Stimulated activated CD8-positive, alpha-beta memory T cell treated with anti-CD3 and anti-CD28 coated beads, Interleukin-4, amount 100 ng/mL, for 4 hours (primary cell): ENCODE results near the gene RDH16.
A peak's percentile ranks its signal among the peaks of the same experiment; 100 is the strongest.
"Not testable (repeated sequence)": the region's sequence is repeated elsewhere in the genome, so short reads cannot be mapped to it uniquely, and the experiment has no call there.

Experiments used
- DNase-seq, 2 donors: peaks; one replicate each; pipeline ENCODE4 v3.0.0-alpha.2; 2020; ENCODE audit warnings: low read depth in 2 of 2, low spot score in 1 of 2

The RDH16 gene

DNA sequence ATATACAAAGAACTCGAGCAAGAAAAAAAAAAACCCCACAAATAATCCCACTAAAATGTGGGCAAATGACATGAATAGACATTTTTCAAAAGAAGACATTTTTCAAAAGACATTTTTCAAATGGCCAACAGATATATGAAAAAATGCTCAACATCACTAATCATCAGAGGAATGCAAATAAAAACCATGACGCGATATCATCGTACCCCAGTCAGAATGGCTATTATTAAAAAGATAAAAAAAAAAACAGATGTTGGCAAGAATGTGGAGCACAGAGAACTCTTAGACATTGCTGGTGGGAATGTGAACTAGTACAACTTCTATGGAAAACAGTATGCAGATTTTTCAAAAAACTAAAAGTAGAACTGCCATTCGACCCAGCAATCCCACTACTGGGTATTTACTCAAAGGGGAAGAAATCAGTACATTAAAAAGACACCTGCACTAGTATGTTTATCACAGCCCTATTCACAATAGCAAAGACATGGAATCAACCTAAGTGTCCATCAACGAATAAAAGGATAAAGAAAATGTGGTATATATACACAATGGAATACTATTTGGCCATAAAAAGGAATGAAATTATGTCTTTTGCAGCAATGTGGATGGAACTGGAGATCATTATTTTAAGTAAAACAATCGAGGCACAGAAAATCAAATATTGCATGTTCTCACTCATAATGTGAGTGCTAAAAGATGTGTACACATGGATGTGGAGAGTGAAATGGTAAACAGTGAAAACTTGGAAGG lies 32.6 kb upstream of the RDH16 start:
- DNase-seq: no peak

GRCh38 chr12:56988207-56988739 lies 30.9 kb upstream of the RDH16 start:
- no peak for DNase-seq

DNA sequence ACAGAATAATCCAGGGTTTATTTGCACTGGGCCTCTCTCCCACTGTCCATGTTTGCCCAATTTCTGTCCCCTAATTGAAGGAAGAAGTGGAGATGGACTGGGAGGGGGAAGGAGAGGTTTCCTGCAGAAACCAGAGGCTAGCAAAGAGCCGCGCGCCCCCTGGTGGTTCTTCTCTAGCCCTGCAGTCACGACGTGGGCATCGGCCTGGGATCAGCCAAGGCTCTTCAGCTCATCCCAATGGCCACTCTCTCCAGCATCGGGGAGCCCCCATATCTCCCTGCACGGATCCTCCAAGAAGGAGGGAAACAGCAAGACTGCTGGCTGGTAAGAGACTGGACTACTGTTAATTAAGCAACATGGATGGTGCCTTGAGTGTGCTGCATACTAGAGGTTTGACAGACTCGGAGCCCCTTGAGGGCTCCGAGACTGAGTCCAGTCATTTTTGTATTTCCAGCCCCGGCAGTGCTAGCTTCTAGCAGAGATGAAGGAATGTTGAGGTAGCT lies 30.2 kb upstream of the RDH16 start:
- peak; percentile 41 to 56 for DNase-seq

GRCh38 chr12:56987011-56987410 lies 29.6 kb upstream of the RDH16 start:
- DNase-seq: no peak

DNA sequence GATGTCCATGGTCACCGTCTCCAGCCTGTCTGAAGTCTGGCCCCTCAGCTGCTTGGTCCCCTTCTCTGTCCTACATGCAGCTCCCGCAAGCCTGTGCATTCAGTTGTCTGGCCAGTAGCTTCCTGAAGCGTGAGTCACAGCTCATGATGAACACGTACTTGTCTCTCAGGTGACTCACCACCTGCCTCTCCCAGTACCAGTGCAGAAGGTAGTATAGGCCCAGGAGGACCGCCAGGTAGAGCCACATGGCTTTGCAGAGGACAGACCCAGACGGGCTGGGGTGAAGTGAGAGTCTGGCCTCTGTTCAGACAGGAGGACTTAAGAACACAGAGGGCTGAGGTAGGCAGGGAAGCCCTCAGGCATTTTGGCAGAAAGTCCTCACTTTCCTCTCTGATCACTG lies 28.3 kb upstream of the RDH16 start:
- DNase-seq: not testable (repeated sequence)

DNA sequence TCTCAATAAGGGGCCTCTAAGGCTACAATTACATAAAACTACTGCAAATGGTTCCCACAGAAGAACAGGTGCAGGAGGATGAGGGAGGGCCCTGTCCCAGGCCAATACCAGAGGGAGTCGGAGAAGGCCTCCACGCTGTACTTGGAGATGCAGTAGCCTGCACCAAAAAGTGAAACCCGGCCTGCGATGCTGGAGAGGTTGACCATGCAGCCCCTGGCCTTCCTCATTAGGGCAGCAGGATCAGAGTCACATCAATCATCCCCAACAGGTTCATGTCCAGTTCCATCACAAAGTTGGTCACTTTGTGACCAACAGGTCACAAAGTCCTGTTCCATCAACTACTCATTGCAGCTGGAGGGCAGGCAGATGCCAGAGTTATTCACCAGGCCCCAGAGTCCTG lies 26.0 kb upstream of the RDH16 start:
- DNase-seq: no peak

GRCh38 chr12:56982578-56983236 lies 25.3 kb upstream of the RDH16 start:
- DNase-seq: not testable (repeated sequence)

GRCh38 chr12:56980941-56981530 lies 23.6 kb upstream of the RDH16 start:
- DNase-seq: no peak

GRCh38 chr12:56980268-56980667 lies 22.9 kb upstream of the RDH16 start:
- no peak for DNase-seq

DNA sequence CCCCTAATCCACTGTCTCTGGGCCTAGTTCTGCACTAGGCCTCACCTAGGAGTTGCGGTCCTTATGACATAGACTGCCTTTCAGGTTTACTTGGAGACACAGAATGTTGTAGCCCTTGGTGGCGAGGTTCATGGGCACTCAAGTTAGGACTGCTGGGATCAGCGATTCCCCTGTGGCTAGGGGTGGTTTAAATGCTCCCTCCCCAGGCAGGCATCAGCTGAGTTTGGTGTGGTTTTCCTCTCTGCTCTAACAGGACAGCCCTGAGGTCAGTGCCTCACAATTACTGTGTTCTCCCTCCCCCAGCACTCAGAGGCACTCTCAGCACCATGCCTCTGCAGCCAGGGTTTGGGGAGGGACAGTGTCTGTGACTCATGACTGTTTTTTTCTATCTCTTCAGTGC lies 22.2 kb upstream of the RDH16 start:
- no peak for DNase-seq

- DNase-seq: no peak
Observed at GRCh38 chr12:56978397-56979138, 21.2 kb upstream of the RDH16 start.

DNA sequence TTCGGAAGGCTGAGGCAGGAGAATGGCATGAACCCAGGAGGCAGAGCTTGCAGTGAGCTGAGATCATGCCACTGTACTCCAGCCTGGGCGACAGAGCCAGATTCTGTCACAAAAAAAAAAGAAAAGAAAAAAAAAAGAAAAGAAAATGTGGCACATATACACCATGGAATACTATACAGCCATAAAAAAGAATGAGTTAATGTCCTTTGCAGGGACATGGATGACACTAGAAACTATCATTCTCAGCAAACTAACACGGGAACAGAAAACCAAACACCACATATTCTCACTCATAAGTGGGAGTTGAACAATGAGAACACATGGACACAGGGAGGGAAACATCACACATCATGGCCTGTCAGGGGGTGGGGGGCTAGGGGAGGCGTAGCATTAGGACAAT lies 20.0 kb upstream of the RDH16 start:
- DNase-seq: not testable (repeated sequence)

GRCh38 chr12:56974224-56974623 lies 16.8 kb upstream of the RDH16 start:
- not testable (repeated sequence) for DNase-seq

DNA sequence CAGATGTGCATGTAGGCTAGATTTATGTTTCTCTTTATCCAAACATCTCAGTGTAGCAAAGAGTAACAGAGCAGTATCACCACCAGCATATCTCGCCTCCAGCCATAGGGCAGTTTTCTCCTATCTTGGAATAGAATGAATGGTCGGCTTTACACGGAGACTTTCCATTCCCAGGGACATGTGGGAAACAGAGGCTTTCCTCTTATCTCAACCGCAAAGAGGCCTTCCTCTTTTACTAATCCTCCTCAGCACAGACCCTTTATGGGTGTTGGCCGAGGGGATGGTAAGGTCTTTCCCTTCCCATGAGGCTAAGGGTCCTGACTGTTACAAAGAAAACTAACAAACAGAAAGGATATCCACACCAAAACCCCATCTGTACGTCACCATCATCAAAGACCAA lies 11.5 kb upstream of the RDH16 start:
- DNase-seq: not testable (repeated sequence)

DNA sequence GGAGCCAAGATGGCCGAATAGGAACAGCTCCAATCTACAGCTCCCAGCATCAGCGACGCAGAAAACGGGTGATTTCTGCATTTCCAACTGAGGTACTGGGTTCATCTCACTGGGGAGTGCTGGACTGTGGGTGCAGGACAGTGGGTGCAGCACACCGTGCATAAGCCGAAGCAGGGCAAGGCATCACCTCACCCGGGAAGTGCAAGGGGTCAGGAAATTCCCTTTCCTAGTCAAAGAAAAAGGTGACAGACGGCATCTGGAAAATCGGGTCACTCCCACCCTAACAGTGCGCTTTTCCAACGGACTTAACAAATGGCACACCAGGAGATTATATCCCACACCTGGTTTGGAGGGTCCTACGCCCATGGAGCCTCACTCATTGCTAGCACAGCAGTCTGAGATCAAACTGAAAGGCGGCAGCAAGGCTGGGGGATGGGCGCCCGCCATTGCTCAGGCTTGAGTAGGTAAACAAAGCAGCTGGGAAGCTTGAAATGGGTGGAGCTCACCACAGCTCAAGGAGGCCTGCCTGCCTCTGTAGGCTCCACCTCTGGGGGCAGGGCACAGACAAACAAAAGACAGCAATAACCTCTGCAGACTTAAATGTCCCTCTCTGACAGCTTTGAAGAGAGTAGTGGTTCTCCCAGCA lies 8.7 kb upstream of the RDH16 start:
- not testable (repeated sequence) for DNase-seq

DNA sequence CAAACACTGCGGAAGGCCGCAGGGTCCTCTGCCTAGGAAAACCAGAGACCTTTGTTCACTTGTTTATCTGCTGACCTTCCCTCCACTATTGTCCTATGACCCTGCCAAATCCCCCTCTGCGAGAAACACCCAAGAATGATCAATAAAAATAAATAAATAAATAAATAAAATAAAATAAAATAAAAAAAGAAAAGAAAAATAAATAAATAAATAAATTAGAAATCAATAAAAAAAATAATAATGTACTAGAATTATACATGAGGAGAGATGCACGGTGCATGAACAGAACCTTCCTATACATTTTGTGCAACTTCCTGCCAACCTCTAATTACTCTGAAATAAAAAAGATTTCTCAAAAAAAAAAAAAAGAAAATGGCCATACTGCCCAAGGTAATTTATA lies 7.7 kb upstream of the RDH16 start:
- not testable (repeated sequence) for DNase-seq

GRCh38 chr12:56963557-56963956 lies 6.1 kb upstream of the RDH16 start:
- DNase-seq: not testable (repeated sequence)

DNA sequence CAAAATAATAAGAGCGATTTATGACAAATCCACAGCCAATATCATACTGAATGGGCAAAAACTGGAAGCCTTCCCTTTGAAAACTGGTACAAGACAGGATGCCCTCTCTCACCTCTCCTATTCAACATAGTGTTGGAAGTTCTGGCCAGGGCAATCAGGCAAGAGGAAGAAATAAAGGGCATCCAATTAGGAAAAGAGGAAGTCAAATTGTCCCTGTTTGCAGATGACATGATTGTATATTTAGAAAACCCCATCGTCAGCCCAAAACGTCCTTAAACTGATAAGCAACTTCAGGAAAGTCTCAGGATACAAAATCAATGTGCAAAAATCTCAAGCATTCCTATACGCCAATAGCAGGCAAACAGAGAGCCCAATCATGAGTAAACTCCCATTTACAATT lies 4.8 kb upstream of the RDH16 start:
- not testable (repeated sequence) for DNase-seq

DNA sequence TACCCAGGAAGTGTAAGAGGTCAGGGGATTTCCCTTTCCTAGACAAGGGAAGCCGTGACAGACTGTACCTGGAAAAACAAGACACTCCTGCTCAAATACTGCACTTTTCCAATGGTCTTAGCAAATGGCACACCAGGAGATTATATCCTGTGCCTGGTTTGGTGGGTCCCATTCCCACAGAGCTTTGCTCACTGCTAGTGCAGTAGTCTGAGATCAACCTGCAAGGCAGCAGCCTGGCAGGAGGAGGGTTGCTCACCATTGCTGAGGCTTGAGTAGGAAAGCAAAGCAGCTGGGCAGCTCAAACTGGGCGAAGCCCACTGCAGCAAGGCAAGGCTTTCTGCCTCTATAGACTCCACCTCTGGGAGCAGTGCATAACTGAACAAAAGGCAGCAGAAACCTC lies 1.0 kb upstream of the RDH16 start:
- no peak for DNase-seq

DNA sequence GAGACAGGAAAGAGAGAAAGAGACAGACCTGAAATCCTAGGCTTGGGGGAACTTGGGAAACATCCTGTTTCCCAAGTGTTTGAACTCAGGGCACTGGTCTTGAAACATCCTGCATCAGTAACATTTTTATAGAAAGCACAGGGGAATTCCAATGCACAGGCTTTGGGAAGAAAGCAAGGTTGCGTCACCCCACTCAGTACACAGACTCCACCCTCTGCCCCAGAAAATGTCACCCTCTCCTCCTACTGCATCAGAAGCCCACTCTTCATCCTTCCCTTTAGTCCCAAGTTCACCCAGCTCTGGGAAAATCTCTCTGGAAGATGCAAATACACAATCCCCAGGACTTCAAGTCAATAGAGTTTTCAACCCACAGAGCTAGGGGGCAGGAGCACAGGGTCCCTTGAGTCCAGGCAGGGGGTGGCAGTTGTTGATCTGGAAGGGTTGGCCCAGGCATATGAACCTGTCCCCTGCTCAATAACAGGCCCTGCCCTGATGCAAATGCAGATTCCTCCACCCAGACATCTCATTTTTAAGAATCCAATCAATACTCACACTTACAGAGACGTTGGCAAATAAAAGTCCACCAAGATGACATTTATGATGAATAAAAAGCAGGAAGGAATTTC lies 1.7 kb downstream of the RDH16 start:
- no peak for DNase-seq
